Measurements from ENCODE around the gene MATR3.

Gene MATR3

DNA sequence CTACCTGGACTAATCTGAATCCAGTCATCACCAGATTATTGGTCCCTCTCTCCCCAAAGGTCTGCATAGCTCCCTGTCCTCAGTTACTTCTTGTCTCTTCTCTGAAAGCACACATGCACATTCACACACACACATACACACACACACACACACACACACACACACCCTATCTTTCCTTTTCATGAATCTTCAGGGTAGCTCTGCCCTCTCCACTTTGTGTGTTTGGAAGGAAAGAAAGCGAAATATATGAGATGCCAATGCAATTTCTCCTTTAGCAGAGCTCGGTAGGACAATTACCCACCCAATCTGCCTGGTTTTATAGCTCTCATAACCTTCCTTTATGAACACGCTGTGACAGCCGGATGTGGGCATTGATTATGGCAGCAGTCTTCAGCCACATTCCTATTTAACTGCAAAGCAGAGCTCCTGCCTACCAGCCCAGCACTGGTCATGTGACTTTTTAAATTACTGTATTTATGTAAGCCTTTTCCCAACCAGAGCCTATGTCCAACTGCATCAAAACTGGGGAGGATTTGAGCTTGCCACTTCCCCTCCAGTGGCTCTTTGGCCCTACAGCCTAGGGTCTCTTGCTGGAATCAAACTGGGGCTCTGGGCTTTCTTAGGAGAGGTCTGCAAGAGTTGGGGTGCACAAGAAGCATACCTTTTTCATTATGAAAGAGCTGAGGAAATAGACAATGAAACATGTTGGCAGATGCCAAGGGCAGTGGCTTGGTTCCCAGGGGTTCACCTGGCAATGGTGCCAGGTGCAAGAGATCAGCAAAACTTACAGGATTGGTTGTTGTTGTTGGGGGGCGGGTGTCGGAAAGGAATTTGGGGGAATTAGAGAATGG lies 20.8 kb upstream of the MATR3 start:
- no peak for DNase-seq (ENCODE audit: low read depth in 3 of 3)

DNA sequence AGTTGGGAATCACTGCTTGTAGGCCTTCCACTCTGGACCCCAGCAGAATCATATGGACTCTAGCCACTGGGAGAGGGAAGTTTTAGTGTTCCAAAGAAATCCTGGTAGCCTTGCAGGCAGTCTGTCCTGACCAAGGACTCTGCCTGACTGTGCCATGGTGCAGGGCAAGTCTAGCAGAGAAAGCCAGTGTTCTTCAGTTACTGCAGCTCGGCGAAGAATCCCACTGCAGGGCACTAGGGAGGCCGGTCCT lies 20.3 kb upstream of the MATR3 start:
- no peak for DNase-seq (ENCODE audit: low read depth in 3 of 3)

DNA sequence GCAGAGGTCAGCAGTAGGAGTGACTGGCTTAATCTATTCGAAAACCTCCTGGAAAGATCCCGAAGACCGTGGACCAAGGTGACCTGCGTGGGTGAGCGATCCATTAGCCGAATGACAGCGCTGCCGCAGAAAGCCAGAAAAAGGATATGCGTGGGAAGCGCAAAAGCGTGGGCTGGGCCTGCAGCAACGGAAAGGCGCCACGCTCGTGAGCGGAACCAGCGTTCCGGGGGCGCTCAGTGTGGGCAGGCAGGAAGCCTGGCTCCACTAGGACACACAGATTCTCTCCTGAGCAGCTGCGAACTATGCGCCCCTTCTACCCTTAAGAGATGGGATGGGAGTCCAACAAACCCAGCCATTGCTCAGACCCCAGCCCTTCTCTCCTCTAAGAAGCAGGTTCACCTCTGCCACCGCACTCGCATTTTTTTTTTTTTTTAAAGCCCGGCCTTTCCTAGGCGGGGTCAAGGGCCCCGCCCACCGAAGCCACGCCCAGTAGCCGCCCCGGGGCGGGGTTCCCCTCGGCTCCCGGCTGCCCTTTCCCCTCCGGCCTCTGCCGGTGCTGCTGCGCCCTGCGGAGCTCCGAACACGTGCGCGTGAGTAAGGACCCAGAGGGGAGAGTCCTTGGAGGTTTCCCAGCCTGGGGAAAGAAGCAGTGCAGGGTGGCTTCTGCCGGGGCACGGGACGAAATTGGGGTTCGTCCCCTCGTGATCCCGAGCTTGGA lies 19.8 kb upstream of the MATR3 start:
- peak; percentile 80 to 84 (median 82) for DNase-seq (ENCODE audit: low read depth in 3 of 3)

DNA sequence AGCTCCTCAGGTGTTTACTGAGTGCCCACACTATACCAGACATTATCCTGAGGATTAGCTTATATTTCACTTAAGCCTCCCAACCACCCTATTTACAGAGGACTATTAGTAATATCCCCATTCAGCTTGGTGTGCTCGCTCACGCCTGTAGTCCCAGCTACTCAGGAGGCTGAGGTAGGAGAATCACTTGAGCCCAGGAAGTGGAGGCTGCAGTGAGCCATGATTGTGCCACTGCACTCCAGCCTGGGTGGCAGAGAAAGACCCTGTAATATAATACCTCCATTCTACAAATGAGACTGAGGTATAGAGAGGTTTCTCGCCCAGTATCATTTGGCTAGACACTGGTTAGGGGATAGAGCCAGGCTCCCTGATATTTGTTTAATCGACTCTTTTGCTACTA lies 18.0 kb upstream of the MATR3 start:
- no peak for DNase-seq (ENCODE audit: low read depth in 3 of 3)

DNA sequence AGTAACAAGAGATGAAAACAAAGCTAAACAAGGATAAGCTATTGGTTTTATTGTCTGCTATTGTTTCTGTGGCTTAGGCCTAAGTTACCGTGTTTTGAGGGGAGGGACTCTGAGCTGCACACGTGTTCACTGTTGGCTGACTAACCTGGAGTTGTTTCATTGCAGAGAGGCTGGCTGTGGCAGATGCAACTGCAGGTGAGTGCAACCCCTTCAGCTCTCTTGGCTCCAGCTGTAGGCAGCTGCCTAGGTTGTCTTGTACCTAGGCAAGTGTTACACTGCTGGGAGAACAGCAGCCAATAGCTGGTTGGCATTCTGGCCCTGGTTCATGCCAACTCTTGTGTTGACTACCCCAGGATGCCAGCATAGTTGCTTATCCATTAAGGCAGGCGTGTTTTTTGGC lies 17.6 kb upstream of the MATR3 start:
- DNase-seq (ENCODE audit: low read depth in 3 of 3): no peak

DNA sequence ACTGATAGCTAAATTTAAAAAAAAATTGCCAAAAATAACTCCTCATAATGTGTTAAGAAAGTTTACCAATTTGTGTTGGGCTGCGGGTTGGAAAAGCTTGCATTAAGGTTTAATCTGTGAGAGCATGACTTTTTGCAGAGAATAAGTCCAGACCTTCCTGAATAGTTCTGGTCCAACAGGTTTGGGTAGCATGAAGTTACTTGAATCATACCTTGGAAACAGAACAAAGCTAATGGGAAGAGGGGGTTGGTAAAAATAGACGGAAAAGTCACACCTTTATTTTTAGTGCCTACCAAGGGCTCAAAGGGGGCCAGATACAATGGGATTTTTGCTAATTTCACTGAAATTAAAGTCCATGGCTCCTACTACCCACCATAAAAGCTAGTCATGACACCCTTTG lies 17.1 kb upstream of the MATR3 start:
- no peak for DNase-seq (ENCODE audit: low read depth in 3 of 3)

DNA sequence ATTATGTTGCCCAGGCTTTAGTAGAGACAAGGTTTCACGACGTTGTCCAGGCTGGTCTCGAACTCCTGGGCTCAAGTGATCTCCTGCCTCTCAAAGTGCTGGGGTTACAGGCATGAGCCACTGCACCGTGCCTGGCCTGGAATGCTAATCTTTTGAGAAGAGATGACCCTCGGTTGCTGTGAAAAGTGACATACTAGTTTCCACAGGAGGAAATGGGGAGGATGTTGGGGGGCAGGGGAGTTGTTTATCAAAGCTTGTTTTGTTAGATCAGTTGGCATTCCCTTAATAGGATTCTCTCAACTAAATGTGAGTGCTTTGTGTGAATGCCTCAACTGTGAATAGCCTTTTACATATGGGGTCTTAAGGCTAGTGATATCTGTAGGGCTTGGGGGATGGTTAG lies 16.4 kb upstream of the MATR3 start:
- no peak for DNase-seq (ENCODE audit: low read depth in 3 of 3)

DNA sequence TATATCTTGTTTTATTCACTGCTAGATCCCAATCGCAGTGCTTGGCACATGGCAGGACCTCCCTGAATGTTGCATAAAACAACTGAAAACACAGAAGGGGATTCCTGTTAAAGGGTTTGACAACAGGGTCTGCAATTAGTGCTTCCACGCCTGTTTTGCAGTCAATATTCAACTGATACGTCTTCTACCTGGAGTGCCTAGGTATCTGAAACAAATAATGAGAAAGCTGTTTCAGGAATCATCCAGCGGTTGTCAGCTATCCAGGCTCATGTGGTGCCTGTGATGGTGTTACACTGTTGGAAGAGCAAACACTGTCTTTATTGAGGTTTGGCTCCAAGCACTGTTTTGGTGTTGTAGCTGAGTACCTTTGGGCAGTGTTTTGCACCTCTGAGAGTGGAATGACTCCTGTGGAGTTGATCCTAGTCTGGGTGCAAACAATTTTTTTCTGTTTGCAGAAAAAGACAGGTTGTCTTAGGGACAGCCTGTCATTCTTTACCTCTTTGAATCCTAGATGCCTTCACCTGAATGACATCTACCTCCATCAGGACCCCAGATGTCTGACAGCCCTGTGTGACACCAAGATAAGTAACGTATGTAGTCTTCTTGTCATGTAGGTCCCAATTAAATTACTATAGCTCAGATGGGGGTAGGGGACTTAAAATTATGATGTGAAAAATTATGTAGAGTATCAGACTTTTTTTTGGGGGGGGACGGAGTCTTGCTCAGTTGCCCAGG lies 14.8 kb upstream of the MATR3 start:
- DNase-seq (ENCODE audit: low read depth in 3 of 3): no peak

DNA sequence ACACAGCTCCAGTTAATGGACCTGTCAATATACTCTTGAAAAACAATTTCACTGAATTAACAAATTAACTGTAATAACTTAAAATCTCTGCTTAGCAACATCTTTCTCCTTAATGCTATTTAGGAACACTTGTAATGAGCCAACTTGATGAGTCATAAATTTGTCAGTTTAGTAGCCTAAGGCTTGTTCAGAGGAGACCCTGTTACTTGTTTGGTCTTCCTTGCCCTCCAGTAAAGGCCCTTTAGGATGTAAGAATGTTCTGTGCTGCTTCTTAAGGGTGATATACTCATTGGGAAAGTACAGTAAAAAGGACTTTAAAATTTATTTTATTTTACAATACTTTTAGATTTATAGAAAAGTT lies 11.4 kb upstream of the MATR3 start:
- DNase-seq (ENCODE audit: low read depth in 3 of 3): no peak

DNA sequence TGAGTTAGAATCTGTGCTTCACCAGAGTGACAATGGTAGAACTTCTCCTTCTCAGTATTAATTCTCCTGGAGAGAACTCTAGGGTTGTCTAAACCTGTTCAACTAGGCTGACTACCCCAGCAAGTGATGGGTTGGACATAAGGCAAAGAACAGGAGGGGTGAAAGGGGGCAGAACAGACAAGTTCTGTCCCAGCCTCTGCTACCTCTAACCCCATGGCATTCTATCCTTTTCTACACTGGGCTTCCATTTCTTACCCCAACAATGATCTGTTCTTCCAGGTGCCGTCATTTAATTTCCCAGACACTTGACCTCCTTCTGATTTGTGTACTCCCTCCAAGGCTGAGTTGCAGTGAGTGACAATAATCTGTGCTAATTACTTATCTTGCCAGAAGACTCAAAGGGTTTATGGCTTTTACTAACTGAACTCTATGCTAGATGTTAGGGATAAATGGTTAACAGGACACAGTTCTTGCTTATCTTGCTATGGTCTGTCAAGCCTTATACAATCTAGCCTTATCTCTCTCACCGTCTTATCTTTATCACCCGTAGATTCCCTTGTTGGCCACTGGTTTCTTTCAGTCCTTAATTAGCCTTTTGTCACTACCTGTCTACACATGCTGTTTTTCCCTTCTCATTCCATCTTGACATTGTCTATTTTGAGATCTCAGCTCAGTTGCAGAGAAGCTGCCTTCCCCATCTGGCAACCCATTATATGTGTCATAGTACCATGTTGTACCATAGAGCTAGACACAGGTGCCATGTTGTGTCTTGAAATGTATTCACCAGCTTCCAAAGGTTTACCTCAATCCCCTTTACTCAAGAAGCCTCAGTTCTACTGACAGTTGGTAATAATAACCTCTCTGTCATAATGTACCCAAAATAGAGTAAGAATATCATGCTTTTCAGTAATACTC lies 10.0 kb upstream of the MATR3 start:
- DNase-seq (ENCODE audit: low read depth in 3 of 3): no peak

DNA sequence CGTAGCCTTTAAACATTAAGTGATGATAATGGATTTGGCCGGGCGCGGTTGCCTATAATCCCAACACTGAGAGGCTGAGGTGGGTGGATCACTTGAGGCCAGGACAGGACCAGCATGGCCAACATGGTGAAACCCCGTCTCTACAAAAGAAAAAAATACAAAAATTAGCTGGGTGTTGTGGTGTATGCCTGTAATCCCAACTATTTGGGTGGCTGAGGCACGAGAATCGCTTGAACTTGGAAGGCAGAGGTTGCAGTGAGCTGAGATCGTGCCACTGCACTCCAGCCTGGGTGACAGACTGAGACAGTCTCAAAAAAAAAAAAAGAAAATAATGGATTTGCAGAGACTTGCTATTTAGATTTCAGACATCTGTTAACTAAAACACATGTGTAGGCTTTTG lies 9.2 kb upstream of the MATR3 start:
- no peak for DNase-seq (ENCODE audit: low read depth in 3 of 3)

DNA sequence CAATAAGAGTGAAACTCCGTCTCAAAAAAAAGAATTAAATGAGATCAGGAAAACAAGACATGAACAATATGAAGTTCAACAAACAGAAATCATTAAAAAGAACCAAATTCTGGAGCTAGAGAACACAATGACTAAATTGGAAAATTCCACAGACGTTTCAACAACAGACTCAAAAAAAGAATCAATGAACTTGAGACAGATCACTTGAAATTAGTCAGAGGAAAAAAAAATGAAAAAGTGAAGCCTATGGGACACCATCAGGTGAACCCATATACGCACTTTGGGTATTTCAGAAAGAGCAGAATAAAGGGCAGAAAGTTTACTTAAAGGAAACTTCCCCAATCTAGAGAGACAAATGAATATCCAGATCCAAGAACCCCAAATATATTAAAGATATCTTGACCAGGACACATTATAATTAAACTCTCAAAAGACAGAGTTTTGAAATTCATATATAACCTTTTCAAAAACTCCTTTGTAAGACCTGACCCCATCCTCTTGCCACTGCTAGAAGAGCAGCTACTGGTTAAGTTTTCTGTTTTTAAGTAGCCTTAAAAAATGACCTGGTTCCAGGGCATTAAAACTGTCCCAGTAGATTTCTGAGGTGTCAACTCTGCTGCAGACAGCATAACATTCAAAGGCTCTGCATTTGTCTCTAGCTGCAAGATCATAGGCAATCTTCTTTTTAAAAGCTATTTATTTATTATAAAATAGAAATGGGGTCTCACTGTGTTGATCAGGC lies 7.7 kb upstream of the MATR3 start:
- DNase-seq (ENCODE audit: low read depth in 3 of 3): no peak

DNA sequence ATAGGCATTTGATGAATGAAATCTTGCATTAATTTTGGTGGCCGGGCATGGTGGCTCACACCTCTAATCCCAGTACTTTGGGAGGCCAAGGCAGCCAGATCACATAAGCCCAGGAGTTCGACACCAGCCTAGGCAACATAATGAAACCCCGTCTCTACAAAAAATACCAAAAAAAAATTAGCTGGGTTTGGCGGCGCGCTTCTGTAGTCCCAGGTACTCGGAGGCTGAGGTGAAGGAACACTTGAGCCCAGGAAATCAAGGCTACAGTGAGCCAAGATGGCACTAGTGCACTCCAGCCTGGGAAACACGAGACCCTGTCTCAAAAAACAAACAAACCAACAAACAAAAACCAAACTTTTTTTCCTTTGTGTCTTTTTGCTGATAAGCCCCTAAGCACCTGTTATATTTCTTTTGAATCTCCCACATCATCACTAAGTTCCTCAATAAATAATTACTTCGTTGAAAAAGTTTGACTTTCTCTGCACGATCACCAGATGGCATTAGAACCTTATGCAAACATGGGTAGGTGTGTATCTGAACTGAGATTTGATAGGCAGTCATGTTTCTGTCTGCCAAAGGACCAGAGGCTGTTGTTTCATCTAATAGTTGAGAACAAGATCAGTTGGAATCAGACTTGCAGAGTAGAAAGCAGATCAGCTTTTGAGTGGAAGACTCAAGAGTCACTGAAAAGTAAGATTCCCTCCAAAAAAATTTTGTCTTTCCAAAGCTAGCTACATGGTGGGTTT lies 5.5 kb upstream of the MATR3 start:
- DNase-seq (ENCODE audit: low read depth in 3 of 3): no peak

DNA sequence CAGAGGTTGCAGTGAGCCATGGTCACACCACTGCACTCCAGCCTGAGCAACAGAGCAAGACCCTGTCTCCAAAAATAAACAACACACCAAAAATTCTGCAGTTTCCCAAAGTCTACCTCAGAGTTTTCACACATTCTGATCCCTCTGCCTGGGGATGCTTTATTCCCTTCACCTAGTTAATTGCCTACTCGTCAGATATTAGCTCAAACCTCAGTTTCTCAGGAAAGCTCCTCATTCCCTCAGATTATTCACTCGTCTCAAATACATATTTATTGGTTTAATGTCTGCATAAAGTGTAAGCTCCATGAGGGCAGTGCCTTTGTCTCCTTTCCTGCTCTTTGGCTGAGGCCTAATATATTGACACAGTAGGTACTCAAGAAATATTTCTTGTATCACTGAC lies 2.5 kb upstream of the MATR3 start:
- DNase-seq (ENCODE audit: low read depth in 3 of 3): no peak

DNA sequence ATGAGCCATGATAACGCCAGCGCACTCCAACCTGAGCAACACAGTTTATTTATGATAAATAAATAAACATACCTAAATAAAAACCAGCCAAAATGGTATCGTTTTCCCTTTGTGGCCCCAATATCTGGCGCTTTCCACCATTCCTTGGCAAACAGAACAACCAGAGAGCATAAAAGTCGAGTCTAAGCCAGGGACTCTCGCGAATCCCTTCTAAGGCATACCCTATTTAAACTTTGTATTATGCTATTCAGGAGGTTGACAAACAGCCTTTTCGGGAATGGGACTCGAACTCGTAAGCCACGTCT lies 386 bp upstream of the MATR3 start:
- DNase-seq (ENCODE audit: low read depth in 3 of 3): no peak

DNA sequence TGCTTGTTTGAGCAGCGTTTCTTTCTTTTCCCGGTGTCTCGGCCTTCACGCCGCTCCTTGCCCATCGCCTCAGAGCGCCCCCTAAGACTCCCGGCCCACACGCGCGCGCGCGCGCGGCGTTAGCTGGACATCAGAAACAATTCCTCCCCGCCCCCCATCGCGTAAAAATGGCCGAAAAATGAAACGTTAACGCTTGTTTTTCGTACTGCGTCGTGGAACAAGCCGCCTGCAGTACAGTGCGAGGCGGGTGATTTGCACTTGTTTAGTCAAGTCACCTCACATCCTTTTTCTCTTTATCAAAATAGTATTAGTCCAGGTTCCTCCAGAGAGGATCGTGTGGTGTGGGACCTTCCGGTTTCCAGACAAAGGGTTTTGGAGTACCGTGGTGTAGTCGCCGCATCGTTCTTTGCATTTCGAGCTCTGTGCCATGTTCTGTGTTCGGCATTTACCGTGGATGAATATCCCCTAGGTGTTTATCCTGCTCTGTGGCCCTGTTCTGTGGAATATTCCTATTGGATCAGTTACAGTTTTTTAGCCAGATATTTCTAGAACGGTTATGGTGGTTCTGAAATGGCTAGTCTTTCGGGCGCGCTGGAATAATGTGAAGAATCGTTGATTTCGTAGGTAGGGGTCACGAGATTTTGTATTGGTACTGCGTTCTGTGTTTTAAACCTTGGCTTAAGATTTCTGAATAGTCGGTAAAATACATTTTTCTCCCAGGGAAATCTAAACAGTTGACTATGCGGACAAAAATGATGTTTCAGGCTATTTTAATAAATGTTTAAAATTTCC lies 1.0 kb downstream of the MATR3 start:
- peak in 1 of 3 donors; percentile 27 for DNase-seq (ENCODE audit: low read depth in 3 of 3)

DNA sequence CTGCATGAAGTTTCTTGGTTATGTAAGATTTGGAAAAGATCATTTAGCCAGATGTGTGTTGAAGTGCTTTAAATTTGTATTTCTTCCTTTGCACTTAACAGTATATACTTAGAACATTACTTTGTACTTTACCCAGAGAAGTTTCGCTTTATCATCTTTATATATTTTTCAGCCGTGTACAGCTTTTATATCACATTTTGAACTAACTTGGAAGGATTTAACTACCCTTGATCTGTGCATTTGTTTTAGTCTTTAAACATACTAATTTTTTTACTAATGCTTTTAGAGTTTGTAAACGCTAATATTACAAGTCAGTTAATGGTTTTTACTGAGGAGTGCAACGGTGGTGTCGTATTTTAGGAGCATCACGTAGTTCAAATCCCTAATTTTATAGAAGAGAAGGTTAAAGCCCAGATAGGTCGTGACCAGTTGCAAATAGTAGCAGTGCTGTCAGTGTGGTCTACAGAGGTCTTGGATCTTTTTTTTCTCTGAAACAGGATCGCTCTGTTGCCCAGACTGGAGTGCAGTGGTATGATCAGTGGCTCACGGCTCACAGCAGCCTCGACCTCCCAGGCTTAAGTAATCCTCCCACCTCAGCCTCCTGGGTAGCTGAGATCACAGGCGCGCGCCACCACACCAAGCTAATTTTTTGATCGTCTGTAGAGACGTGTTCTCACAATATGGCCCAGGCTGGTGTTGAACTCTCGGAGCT lies 2.0 kb downstream of the MATR3 start:
- DNase-seq (ENCODE audit: low read depth in 3 of 3): no peak

DNA sequence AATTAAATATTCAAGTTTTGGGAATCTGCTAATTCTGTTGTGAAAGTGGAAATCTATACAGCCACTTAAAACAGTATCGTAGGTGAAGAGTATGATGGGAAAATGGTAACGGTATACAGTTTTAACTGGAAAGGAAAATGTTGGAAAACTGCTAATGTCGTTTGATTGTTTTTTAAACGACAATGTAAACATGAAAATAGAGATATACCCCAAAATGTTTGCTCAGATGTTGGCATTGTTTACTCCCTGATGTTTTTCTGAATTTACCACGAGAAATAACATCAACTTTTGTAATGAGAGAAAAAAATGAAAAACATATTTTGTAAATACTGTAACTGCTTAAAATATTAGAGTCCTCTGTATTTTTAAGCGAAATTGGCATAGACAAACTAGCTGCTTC lies 2.7 kb downstream of the MATR3 start:
- DNase-seq (ENCODE audit: low read depth in 3 of 3): no peak

DNA sequence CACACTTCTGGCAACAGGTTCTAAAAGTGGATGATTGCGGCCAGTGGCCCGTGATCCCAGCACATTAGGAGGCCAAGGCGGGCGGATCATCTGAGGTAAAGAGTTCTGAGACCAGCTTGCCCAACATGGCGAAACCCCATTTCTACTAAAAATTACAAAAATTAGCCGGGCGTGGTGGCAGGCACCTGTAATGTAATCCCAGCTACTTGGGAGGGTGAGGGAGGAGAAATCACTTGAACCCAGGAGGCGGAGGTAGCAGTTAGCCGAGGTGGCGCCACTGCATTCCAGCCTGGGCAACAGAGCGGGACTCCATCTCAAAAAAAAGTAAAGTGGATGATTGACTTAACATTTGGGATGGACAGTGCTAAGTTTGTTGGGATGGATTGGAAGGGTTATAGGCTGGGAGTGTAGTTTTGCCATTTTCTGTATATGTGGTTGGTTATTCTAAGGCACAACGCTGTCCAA lies 3.4 kb downstream of the MATR3 start:
- DNase-seq (ENCODE audit: low read depth in 3 of 3): no peak
